Heart left ventricle (tissue), 13 donors: ENCODE results near the gene SLC7A10.

Experiments
- POLR2A ChIP-seq, 2 donors: fragments of 450-650 bp; IDR thresholded peaks; one replicate each; pipeline ENCODE4 v1.6.1; 2017; ENCODE audit warnings: antibody characterized with exemption in 2 of 2, mild to moderate bottlenecking in 2 of 2, moderate library complexity in 2 of 2
- TF ChIP-seq, protein P1 (sequence below), 12 donors: fragments of 200-600 bp; sonication (generic) in 4 of 12; IDR thresholded peaks; one replicate each; pipeline versions ENCODE4 v1.5.0 to v1.8.0; 2018 to 2022; ENCODE audit warnings: antibody characterized with exemption in 12 of 12, mild to moderate bottlenecking in 5 of 12
- donor health status: ischemic (EF 13 %, LVEDD 7.1; RV severe dilation, severe dysfunction).
- donor health status: DM: no; HTN: yes; CAD: no.
- donor health status: DM: no; HTN: no; CAD: no.
- donor health status: ischemic (EF 25% LVEDD 6.9; RV normal size, moderate dysfunction).
- donor health status: ischemic (EF 25% LVEDD 5.7; RV mildly dilated, moderate dysfunction).
- donor health status: ischemic (EF 35%, LVEDD 5.7; RV mildly dilated, moderate dysfunction).
- donor health status: nonischemic (EF 11% LVEDD 7.7; RV severe dilation, severe dysfunction).
- donor health status: DM: yes; HTN: yes; CAD: no.
- donor health status: PGD.
- donor health status: ischemic (EF 29% LVEDD 5.4; RV normal size, mild dysfunction).
- donor health status: nonischemic (EF 23%, LVEDD 6.1; RV moderate dilation, normal function).

DNA sequence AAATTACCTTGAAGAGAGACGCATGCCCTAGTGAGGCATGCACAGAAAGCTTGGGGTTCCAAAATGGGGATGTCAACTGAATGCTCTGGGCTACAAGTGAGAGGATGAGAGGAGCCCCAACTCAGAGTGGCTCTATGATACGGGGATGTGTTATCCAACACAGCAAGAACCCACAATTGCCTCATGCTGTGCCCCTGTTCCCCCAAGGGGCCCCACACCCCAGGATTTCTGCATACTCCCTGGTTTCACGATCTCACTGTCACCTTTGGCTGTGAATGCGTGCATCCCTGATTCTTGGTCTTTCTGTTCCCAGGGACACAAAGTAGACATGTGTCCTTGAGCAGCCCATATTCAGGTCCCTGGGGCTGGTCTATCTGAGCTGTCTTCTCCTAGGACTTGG, 64.4 kb downstream of the SLC7A10 start:
- TF ChIP-seq, protein P1, sequence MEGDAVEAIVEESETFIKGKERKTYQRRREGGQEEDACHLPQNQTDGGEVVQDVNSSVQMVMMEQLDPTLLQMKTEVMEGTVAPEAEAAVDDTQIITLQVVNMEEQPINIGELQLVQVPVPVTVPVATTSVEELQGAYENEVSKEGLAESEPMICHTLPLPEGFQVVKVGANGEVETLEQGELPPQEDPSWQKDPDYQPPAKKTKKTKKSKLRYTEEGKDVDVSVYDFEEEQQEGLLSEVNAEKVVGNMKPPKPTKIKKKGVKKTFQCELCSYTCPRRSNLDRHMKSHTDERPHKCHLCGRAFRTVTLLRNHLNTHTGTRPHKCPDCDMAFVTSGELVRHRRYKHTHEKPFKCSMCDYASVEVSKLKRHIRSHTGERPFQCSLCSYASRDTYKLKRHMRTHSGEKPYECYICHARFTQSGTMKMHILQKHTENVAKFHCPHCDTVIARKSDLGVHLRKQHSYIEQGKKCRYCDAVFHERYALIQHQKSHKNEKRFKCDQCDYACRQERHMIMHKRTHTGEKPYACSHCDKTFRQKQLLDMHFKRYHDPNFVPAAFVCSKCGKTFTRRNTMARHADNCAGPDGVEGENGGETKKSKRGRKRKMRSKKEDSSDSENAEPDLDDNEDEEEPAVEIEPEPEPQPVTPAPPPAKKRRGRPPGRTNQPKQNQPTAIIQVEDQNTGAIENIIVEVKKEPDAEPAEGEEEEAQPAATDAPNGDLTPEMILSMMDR (IDR thresholded peaks at IDR 0.05): no peak
- TF ChIP-seq POLR2A (IDR thresholded peaks at IDR 0.05): no peak
